Karpas-422 (cell line): ENCODE data around the gene NHERF1. TPM values are rescaled to one million over a fixed set of nuclear protein-coding genes. Genes with fewer than 3 reads are reported as not detected.

Source experiments
- DNase-seq: peaks from one replicate; pipeline ENCODE4 v3.0.0-alpha.2; 2015
- H2AFZ ChIP-seq: fragments of 200-600 bp; sonication (generic); 2 replicates; pipeline ENCODE4 v1.6.1; 2014; ENCODE audit warnings: antibody characterized with exemption, low read length, mixed read lengths
- H3K27ac ChIP-seq: fragments of 200-600 bp; sonication (generic); 2 replicates; pipeline ENCODE4 v1.5.1; 2014; ENCODE audit warnings: mild to moderate bottlenecking, low read length, moderate library complexity
- H3K27me3 ChIP-seq: fragments of 200-600 bp; sonication (generic); 2 replicates; pipeline ENCODE4 v1.6.1; 2014; ENCODE audit warnings: low read length, mixed read lengths
- H3K36me3 ChIP-seq: fragments of 200-600 bp; sonication (generic); 2 replicates; pipeline ENCODE4 v1.6.1; 2014; ENCODE audit warnings: low read length, mixed read lengths; ENCODE audit not compliant: insufficient read depth
- H3K4me1 ChIP-seq: fragments of 200-600 bp; sonication (generic); 2 replicates; pipeline ENCODE4 v1.6.1; 2014; ENCODE audit warnings: mild to moderate bottlenecking, low read length, mixed read lengths
- H3K4me2 ChIP-seq: fragments of 200-600 bp; sonication (generic); 2 replicates; pipeline ENCODE4 v1.6.1; 2014; ENCODE audit warnings: low read length, low read depth, mild to moderate bottlenecking; ENCODE audit not compliant: poor library complexity, severe bottlenecking
- H3K4me3 ChIP-seq: fragments of 200-600 bp; sonication (generic); 2 replicates; pipeline ENCODE4 v1.5.1; 2014; ENCODE audit warnings: mild to moderate bottlenecking, antibody characterized with exemption, low read length, mixed read lengths
- H3K79me2 ChIP-seq: fragments of 200-600 bp; sonication (generic); 2 replicates; pipeline ENCODE4 v1.6.1; 2014; ENCODE audit warnings: mild to moderate bottlenecking, low read length, mixed read lengths
- H3K9ac ChIP-seq: fragments of 200-600 bp; sonication (generic); 2 replicates; pipeline ENCODE4 v1.6.0; 2014; ENCODE audit warnings: low read length
- H3K9me2 ChIP-seq: fragments of 200-600 bp; sonication (generic), shearing (Covaris generic); replicated peaks from 2 replicates; pipeline ENCODE4 v1.6.0; 2014; ENCODE audit warnings: mild to moderate bottlenecking, low read length, moderate library complexity; ENCODE audit not compliant: insufficient read depth
- H3K9me3 ChIP-seq: fragments of 300-700, 200-600 bp; sonication (generic); 2 replicates; pipeline ENCODE4 v1.6.1; 2014; ENCODE audit warnings: low read length, mixed read lengths
- H4K20me1 ChIP-seq: fragments of 200-600 bp; sonication (generic); 2 replicates; pipeline ENCODE4 v1.6.1; 2014; ENCODE audit warnings: mild to moderate bottlenecking, antibody characterized with exemption, low read length, low read depth; ENCODE audit not compliant: insufficient read depth
- total RNA-seq: library from RNA; depleted of rRNA; stranded (reverse); fragments of >200 nt; shearing (Covaris generic); gene quantifications from 2 replicates; pipeline ENCODE4 v1.2.3, GENCODE V29; 2014; ENCODE audit warnings: low replicate concordance; rRNA removed

The NHERF1 gene
- total RNA-seq = 24.4 and 38.3 TPM in 2 replicates

GRCh38 chr17:74748529-74749278 is at the start of gene NHERF1:
TSS of gene NHERF1 (plus strand) at chr17:74748628. CDS start at chr17:74748847, 219 bp downstream.
- Histone ChIP-seq H3K4me2 (peak within 1 kb of the TSS; percentile 93), H3K36me3 (peaks cover 7% of the 10 kb centered on the region; the same call in 1 of the 2 replicates), H3K27me3 (no peaks in the 10 kb centered on the region), H2AFZ (peak within 1 kb of the TSS; percentile 77; the same call in 1 of the 2 replicates), H3K4me1 (peaks cover 23% of the 10 kb centered on the region), H3K9ac (peak within 1 kb of the TSS; percentile 99), H4K20me1 (peaks cover 22% of the 10 kb centered on the region), H3K27ac (peak within 1 kb of the TSS; percentile 41; the same call in 1 of the 2 replicates), H3K9me2 (no peaks in the 10 kb centered on the region), H3K9me3 (no peaks in the 10 kb centered on the region), H3K79me2 (peaks cover 52% of the 10 kb centered on the region), H3K4me3 (peak within 1 kb of the TSS; percentile 99)
- peak; percentile 97 for DNase-seq

- Histone ChIP-seq H3K4me2 (no peak overlapping the region), H3K36me3 (no peaks in the 10 kb centered on the region), H3K4me3 (no peak overlapping the region), H4K20me1 (no peaks in the 10 kb centered on the region), H3K4me1 (no peaks in the 10 kb centered on the region), H3K27ac (no peak overlapping the region), H2AFZ (no peak overlapping the region), H3K9ac (no peak overlapping the region), H3K79me2 (no peaks in the 10 kb centered on the region), H3K9me2 (no peaks in the 10 kb centered on the region), H3K9me3 (no peaks in the 10 kb centered on the region), H3K27me3 (no peaks in the 10 kb centered on the region)
- DNase-seq = no peak
Measured at GRCh38 chr17:74699236-74699635, 49.2 kb upstream of the NHERF1 start.

- H3K9me3 ChIP-seq = no peaks in the 10 kb centered on the region
- no peaks in the 10 kb centered on the region for H4K20me1 ChIP-seq
- H3K4me2 ChIP-seq = no peak overlapping the region
- no peak overlapping the region for H2AFZ ChIP-seq
- H3K4me1 ChIP-seq = no peaks in the 10 kb centered on the region
- H3K27me3 ChIP-seq = no peaks in the 10 kb centered on the region
- no peak overlapping the region for H3K9ac ChIP-seq
- H3K4me3 ChIP-seq = no peak overlapping the region
- no peaks in the 10 kb centered on the region for H3K36me3 ChIP-seq
- H3K79me2 ChIP-seq = no peaks in the 10 kb centered on the region
- DNase-seq = no peak
- no peaks in the 10 kb centered on the region for H3K9me2 ChIP-seq
- H3K27ac ChIP-seq = no peak overlapping the region
Measured at GRCh38 chr17:74702116-74702871, 46.1 kb upstream of the NHERF1 start.

GRCh38 chr17:74703311-74703710 is 45.1 kb upstream of the NHERF1 start:
- Histone ChIP-seq H3K27me3 (no peaks in the 10 kb centered on the region), H3K36me3 (no peaks in the 10 kb centered on the region), H3K9me3 (no peaks in the 10 kb centered on the region), H3K4me2 (no peak overlapping the region), H2AFZ (no peak overlapping the region), H3K9me2 (no peaks in the 10 kb centered on the region), H3K4me1 (no peaks in the 10 kb centered on the region), H3K4me3 (no peak overlapping the region), H3K9ac (no peak overlapping the region), H3K79me2 (no peaks in the 10 kb centered on the region), H3K27ac (no peak overlapping the region), H4K20me1 (no peaks in the 10 kb centered on the region)
- DNase-seq = no peak

GRCh38 chr17:74704544-74704943 is 43.9 kb upstream of the NHERF1 start:
- Histone ChIP-seq H2AFZ (no peak overlapping the region), H3K79me2 (no peaks in the 10 kb centered on the region), H3K4me1 (no peaks in the 10 kb centered on the region), H3K27me3 (no peaks in the 10 kb centered on the region), H3K4me3 (no peak overlapping the region), H4K20me1 (no peaks in the 10 kb centered on the region), H3K27ac (no peak overlapping the region), H3K9me2 (no peaks in the 10 kb centered on the region), H3K36me3 (no peaks in the 10 kb centered on the region), H3K4me2 (no peak overlapping the region), H3K9me3 (no peaks in the 10 kb centered on the region), H3K9ac (no peak overlapping the region)
- no peak for DNase-seq

GRCh38 chr17:74711058-74711824 is 37.2 kb upstream of the NHERF1 start:
- Histone ChIP-seq H3K79me2 (no peaks in the 10 kb centered on the region), H3K9ac (no peak overlapping the region)

GRCh38 chr17:74712301-74712700 is 36.1 kb upstream of the NHERF1 start:
- no peaks in the 10 kb centered on the region for H4K20me1 ChIP-seq
- H3K27ac ChIP-seq = no peak overlapping the region
- H3K4me2 ChIP-seq = no peak overlapping the region
- no peaks in the 10 kb centered on the region for H3K9me3 ChIP-seq
- no peaks in the 10 kb centered on the region for H3K27me3 ChIP-seq
- H3K9ac ChIP-seq = no peak overlapping the region
- H3K4me1 ChIP-seq = no peaks in the 10 kb centered on the region
- no peak for DNase-seq
- no peak overlapping the region for H2AFZ ChIP-seq
- H3K36me3 ChIP-seq = no peaks in the 10 kb centered on the region
- no peaks in the 10 kb centered on the region for H3K79me2 ChIP-seq
- no peak overlapping the region for H3K4me3 ChIP-seq
- H3K9me2 ChIP-seq = no peaks in the 10 kb centered on the region

More at GRCh38 chr17:74711058-74711824, 37.2 kb upstream of the NHERF1 start:
- Histone ChIP-seq H2AFZ (no peak overlapping the region), H3K4me1 (no peaks in the 10 kb centered on the region), H3K4me2 (no peak overlapping the region), H4K20me1 (no peaks in the 10 kb centered on the region), H3K36me3 (no peaks in the 10 kb centered on the region), H3K27ac (no peak overlapping the region), H3K4me3 (no peak overlapping the region), H3K9me3 (no peaks in the 10 kb centered on the region), H3K9me2 (no peaks in the 10 kb centered on the region), H3K27me3 (no peaks in the 10 kb centered on the region)
- no peak for DNase-seq

GRCh38 chr17:74712756-74713155 is 35.7 kb upstream of the NHERF1 start, which contains the start of gene CD300LF:
TSS of gene CD300LF (minus strand) at chr17:74712923. CDS start at chr17:74712866, 57 bp downstream.
- H4K20me1 ChIP-seq = no peaks in the 10 kb centered on the region
- no peak within 1 kb of the TSS for H2AFZ ChIP-seq
- no peaks in the 10 kb centered on the region for H3K27me3 ChIP-seq
- H3K4me2 ChIP-seq = no peak within 1 kb of the TSS
- H3K36me3 ChIP-seq = no peaks in the 10 kb centered on the region
- H3K4me1 ChIP-seq = no peaks in the 10 kb centered on the region
- H3K27ac ChIP-seq = no peak within 1 kb of the TSS
- H3K4me3 ChIP-seq = no peak within 1 kb of the TSS
- no peaks in the 10 kb centered on the region for H3K9me2 ChIP-seq
- no peaks in the 10 kb centered on the region for H3K9me3 ChIP-seq
- no peaks in the 10 kb centered on the region for H3K79me2 ChIP-seq
- H3K9ac ChIP-seq = no peak within 1 kb of the TSS
- no peak for DNase-seq
